GM19452 (cell line): ENCODE data around the gene CACNA1D.
A peak's percentile ranks its signal among the peaks of the same experiment; 100 is the strongest.

Source experiments
- ATAC-seq: cut with Tn5 transposase; IDR thresholded peaks from one replicate; pipeline ENCODE4 v1.9.1; 2021; ENCODE audit not compliant: unreplicated experiment

The CACNA1D gene

GRCh38 chr3:53739966-53740365 is 245.6 kb downstream of the CACNA1D start:
- ATAC-seq = no peak

GRCh38 chr3:53740956-53741355 is 246.5 kb downstream of the CACNA1D start:
- no peak for ATAC-seq

GRCh38 chr3:53744351-53744750 is 249.9 kb downstream of the CACNA1D start:
- ATAC-seq = no peak

GRCh38 chr3:53747559-53747958 is 253.1 kb downstream of the CACNA1D start:
- ATAC-seq = no peak

- ATAC-seq = peak; percentile 91
Measured at GRCh38 chr3:53748512-53749271, 254.3 kb downstream of the CACNA1D start.

- ATAC-seq = no peak
Measured at GRCh38 chr3:53749448-53749847, 255.0 kb downstream of the CACNA1D start.

- no peak for ATAC-seq
Measured at GRCh38 chr3:53750253-53751210, 256.1 kb downstream of the CACNA1D start.

GRCh38 chr3:53753518-53754183 is 259.2 kb downstream of the CACNA1D start:
- peak; percentile 37 for ATAC-seq

- no peak for ATAC-seq
Measured at GRCh38 chr3:53754325-53754724, 259.9 kb downstream of the CACNA1D start.

- no peak for ATAC-seq
Measured at GRCh38 chr3:53758846-53759245, 264.4 kb downstream of the CACNA1D start.

- no peak for ATAC-seq
Measured at GRCh38 chr3:53763353-53763752, 268.9 kb downstream of the CACNA1D start.

- ATAC-seq = no peak
Measured at GRCh38 chr3:53764026-53764775, 269.8 kb downstream of the CACNA1D start.

GRCh38 chr3:53765753-53766152 is 271.3 kb downstream of the CACNA1D start:
- no peak for ATAC-seq

GRCh38 chr3:53766706-53767105 is 272.3 kb downstream of the CACNA1D start:
- no peak for ATAC-seq

- no peak for ATAC-seq
Measured at GRCh38 chr3:53768478-53769459, 274.4 kb downstream of the CACNA1D start.

GRCh38 chr3:53772562-53772961 is 278.2 kb downstream of the CACNA1D start:
- ATAC-seq = no peak

GRCh38 chr3:53773021-53773436 is 278.6 kb downstream of the CACNA1D start:
- no peak for ATAC-seq

GRCh38 chr3:53773611-53774368 is 279.4 kb downstream of the CACNA1D start:
- ATAC-seq = peak; percentile 88

GRCh38 chr3:53774414-53774813 is 280.0 kb downstream of the CACNA1D start:
- peak; percentile 10 for ATAC-seq
